Panc1 (cell line): ENCODE measurements around the gene KIAA1671.

Experiments
- CTCF ChIP-seq: fragments of 450-650 bp; IDR thresholded peaks from 2 replicates; pipeline ENCODE4 v1.5.1; 2017; ENCODE audit warnings: mild to moderate bottlenecking
- REST ChIP-seq, 2 experiments: IDR thresholded peaks; 2 replicates each; pipeline ENCODE4 v1.6.1; 2011 to 2012; ENCODE audit warnings: low read depth in 2 of 2, control low read depth in 1 of 2, low read length in 1 of 2, mild to moderate bottlenecking in 1 of 2, moderate library complexity in 1 of 2; ENCODE audit not compliant: insufficient read depth in 1 of 2

- TF ChIP-seq CTCF (no peak), REST (IDR thresholded peaks at IDR 0.05; ENCODE audit: insufficient read depth in 1 of 2, low read depth in 2 of 2, low read length in 1 of 2) (no peak)
Measured at GRCh38 chr22:25156736-25157135, 204.2 kb downstream of the KIAA1671 start.
